NCI-H1092 (cell line): ENCODE data around the gene THSD7B.
"Not testable (repeated sequence)": the region's sequence is repeated elsewhere in the genome, so short reads cannot be mapped to it uniquely, and the experiment has no call there.

Experiments
- DNase-seq: peaks from one replicate; lab custom pipeline; 2025; lab: John Stamatoyannopoulos, UW

The THSD7B gene

DNA sequence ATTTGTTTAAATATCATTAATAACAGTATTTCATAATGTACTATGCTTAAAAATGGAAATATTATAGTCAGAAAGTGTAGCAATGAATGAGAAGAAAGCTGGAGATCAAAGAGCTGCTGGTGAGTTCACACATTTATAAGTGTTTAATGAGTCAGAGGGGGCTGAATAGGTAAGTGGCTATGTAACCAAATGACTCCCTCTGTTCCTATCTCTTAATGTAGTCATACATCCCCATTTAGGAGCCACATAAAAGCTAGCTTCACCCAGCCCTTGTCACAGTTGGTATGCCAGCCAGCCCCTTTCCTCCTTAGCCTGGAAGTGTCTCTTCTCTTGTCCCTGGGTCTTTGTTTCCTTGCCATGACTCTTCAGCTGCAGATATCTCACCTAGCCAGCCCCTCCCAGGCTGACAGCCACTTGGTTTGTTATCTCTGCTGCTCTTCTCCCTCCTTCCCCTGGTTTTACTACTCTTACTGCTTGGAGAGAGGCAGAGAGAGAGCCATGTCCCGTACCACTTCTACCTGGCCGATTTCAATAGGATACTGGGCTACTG is 760.4 kb downstream of the THSD7B start:
- DNase-seq, result no peak

DNA sequence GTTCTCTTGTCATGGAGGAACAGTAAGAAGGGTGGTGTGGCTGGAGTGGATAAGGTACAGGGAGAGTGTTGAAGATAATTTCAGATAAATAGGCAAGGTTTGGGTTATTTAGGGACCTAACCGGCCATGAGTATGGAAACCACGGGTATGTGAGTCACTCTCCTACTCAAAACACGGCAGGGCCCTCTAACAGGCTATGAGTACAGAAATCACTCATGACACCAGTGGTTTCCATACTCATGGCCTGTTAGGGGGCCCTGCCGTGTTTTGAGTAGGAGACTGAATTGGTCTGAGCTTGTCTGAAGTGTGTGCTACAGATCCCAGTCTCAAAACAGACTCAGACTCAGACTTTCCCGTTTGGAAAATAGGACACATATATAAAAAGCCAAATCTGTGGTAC is 770.6 kb downstream of the THSD7B start:
- no peak for DNase-seq

GRCh38 chr2:137539336-137539735 is 774.0 kb downstream of the THSD7B start:
- DNase-seq, result no peak

- no peak for DNase-seq
These were observed 782.5 kb downstream of the THSD7B start for GRCh38 chr2:137547842-137548241.

GRCh38 chr2:137566387-137566786 is 801.0 kb downstream of the THSD7B start:
- no peak for DNase-seq

DNA sequence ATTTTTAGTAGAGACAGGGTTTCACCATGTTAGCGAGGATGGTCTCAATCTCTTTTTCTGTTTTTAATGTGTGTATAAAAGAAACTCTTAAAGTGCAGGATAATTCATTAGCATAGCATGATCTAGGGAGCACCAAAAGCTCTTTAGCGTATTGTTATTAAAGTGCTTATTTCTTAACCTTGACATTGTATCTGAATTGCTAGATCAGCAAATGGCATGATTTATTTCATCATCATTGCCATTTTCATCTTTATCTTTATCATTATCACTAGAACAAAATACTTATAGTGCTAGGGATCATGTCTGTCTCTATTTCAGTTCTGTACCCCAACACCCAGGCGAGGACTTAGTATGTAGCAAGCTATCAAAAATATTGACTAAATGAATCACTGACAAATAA is 805.1 kb downstream of the THSD7B start:
- DNase-seq, result no peak

DNA sequence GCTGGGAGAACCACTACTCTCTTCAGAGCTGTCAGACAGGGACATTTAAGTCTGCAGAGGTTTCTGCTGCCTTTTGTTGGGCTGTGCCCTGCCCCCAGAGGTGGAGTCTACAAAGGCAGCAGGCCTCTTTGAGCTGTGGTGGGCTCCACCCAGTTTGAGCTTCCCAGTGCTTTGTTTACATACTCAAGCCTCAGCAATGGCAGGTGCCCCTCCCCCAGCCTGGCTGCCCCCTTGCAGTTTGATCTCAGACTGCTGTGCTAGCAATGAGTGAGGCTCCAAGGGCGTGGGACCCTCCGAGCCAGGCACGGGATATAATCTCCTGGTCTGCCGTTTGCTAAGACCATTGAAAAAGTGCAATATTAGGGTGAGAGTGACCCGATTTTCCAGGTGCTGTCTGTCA is 822.5 kb downstream of the THSD7B start:
- not testable (repeated sequence) for DNase-seq

GRCh38 chr2:137588578-137588977 is 823.2 kb downstream of the THSD7B start:
- DNase-seq, result not testable (repeated sequence)

DNA sequence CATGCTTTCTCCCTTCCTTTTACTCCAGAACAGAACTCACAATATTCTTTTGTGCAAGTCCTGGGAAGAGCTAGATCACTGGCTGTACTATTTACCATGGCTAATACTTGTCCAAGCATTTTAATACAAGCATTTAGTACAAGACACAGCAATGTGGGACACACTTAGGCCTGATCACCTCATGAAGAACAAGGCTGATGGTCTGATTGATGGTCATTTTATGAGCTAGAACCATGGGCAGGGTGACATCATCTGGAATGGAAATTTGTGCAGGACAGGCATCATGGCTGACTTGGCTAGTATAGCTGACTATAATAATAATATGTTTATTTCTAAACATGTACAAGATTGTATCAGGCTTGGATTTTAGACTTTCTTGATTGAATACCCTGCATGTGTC is 824.8 kb downstream of the THSD7B start:
- DNase-seq, result no peak

- no peak for DNase-seq
These were observed 842.5 kb downstream of the THSD7B start for GRCh38 chr2:137607722-137608318.

DNA sequence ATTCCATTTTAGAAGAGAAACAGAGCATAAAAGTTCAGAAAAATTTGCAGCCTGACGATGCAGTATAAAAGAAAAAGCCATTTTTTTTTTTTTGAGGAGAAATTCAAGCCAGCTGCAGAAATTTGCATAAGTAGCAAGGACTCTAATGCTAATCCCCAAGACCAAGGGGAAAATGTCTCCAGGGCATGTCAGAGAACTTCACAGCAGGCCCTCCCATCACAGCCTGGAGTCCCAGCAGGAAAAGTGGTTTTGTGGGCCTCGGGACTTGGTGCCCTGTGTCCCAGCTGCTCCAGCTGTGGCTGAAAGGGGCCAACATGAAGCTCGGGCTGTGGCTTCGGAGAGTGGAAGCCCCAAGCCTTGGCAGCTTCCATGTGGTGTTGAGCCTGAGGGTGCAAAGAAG is 873.6 kb downstream of the THSD7B start:
- no peak for DNase-seq

DNA sequence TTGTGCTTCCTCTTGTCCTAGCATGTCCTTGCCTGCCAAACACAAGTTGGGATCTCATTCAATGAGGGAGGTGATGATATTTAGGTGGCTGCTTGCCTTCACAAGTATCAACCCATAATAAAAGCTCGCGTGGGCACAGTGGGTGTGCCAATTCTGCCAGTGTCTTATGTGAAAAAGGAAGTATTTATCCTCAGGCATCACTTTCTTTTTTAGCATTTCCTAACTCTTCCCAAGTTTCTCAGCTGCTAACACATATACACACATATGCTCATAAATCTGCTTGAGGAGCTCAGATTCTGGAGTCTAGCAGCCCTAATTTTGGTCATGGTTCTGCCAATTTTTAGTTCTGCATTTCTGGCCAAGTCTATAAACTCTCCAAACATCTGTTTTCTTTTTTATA is 879.4 kb downstream of the THSD7B start:
- no peak for DNase-seq

DNA sequence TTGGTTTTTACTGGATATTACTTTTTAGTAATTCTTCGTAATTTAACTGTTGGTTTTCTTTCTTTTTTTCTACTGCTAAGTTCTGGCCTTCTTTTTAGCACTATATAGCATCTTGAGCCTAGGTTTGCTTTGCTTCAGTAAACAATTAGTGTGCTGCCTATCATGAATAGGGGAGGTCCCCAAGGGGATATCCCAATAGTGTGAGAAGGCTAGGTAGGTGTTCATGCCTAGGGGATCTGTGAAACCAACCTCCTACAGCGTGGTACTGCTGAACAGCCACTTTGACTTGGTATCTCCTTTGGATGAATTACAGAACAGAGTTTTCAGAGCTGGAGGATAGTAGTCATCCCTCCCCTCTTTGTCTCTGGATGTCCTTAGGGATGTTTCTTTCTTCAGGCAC is 888.7 kb downstream of the THSD7B start:
- DNase-seq, result no peak

- DNase-seq, result no peak
These were observed 890.5 kb downstream of the THSD7B start for GRCh38 chr2:137655814-137656213.

DNA sequence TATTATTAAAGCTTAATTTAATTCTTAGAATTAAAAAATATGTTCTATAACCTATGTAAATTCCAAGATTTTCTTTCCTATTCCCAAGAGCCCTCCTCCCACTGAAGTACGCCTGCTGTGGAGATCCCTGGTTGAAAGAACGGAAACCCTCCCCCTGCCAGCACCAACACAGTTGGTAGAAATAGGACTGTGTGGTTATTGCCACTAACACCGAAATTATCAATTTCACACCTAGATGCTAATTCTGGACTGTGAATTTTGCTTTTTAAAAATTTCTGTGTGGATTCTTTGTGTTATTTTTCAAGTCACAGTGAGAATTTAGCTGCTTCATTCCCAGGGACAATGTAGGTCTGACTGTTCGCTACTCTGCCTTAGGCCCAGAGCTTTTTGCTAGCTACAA is 893.1 kb downstream of the THSD7B start:
- no peak for DNase-seq

GRCh38 chr2:137659616-137660015 is 894.3 kb downstream of the THSD7B start:
- DNase-seq, result peak; percentile 15

DNA sequence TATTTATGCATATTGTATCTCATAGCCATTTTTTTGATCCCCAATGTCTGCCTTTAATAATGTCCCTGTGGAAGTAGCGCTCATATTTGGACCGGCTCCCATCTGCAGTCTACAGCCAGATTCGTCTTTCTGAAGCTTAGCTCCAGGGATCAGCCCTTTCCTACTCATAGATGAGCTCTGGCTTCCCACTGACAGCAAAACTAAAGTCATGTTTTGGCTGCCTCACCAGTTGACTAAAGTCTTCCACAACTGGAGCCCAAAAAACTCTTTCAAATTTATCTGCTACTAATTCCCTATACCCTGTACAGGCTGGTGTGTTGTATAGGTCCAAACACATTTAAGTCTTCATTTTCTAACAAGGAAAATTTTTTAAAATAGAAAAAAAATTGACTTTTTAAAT is 904.8 kb downstream of the THSD7B start:
- no peak for DNase-seq

GRCh38 chr2:137672989-137673552 is 907.7 kb downstream of the THSD7B start:
- no peak for DNase-seq

GRCh38 chr2:137674991-137675390 is 909.6 kb downstream of the THSD7B start:
- DNase-seq, result no peak

DNA sequence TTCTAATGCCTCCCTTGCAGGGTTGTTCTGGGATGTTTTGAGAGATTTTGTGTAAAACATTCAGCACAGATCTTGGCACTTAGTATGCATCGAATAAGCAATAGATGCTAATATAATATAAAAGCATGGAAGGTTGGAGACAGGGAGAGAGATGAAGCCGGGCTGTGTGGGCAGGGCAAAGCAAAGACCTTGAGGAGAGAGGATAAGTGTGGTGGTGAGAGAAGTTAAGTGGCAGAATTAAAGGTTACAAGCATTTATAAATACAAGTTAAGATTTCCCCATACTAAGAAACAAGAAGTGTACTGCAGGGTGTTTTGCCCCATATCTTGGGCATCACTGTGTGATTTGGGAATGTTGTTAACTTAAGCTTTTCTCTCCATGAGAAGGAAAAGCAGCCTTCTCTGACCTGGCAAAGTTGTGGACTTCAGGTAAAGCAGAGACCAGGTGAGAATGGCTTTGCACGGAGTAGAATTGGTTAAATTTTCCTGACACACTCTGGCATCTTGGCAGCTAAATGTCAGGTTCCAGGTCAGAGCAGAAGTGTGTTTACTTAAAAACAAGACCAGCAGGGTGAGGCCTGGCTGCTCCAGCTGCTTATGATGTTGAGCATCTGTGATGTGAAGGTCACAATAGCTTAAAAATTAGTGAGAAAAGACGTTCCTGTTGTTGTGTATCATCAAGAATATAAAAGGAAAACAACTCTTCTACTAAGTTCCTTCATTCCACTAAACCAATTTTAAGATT is 910.4 kb downstream of the THSD7B start:
- no peak for DNase-seq

GRCh38 chr2:137676346-137676745 is 911.0 kb downstream of the THSD7B start:
- no peak for DNase-seq

GRCh38 chr2:137677466-137677865 is 912.1 kb downstream of the THSD7B start:
- no peak for DNase-seq

- DNase-seq, result no peak
These were observed 924.2 kb downstream of the THSD7B start for GRCh38 chr2:137689549-137689948.
